ENCODE measurements around the gene HS3ST3A1. TPM values are rescaled to one million over a fixed set of nuclear protein-coding genes. Genes with fewer than 3 reads are reported as not detected.

Gene HS3ST3A1
- total RNA-seq, 1 donor from 2014 or later: 0.93 TPM

GRCh38 chr17:13520899-13521572, 80.7 kb downstream of the HS3ST3A1 start:
- Histone ChIP-seq H3K4me3 (no peak overlapping the region), H3K4me1 (no peaks in the 10 kb centered on the region), H3K27ac (no peak overlapping the region), H3K27me3 (no peaks in the 10 kb centered on the region), H3K9me3 (no peaks in the 10 kb centered on the region), H3K36me3 (no peaks in the 10 kb centered on the region)
- intact Hi-C loops (cut with DNase I): no loop called here
- no peak for DNase-seq
- no peak for TF ChIP-seq CTCF (IDR thresholded peaks at IDR 0.05)
- no peak for ATAC-seq

- Histone ChIP-seq H3K4me1 (no peaks in the 10 kb centered on the region), H3K27me3 (no peaks in the 10 kb centered on the region), H3K36me3 (no peaks in the 10 kb centered on the region), H3K9me3 (no peaks in the 10 kb centered on the region), H3K27ac (no peak overlapping the region), H3K4me3 (no peak overlapping the region)
- DNase-seq: no peak
- no peak for ATAC-seq
- intact Hi-C loops (cut with DNase I): no loop called here
- no peak for TF ChIP-seq CTCF (IDR thresholded peaks at IDR 0.05)
These were observed 83.3 kb downstream of the HS3ST3A1 start for GRCh38 chr17:13518261-13519000.

GRCh38 chr17:13513039-13513405, 88.7 kb downstream of the HS3ST3A1 start:
- Histone ChIP-seq H3K27me3 (no peaks in the 10 kb centered on the region), H3K36me3 (no peaks in the 10 kb centered on the region), H3K4me1 (peaks cover 7% of the 10 kb centered on the region), H3K9me3 (no peaks in the 10 kb centered on the region), H3K27ac (no peak overlapping the region), H3K4me3 (no peak overlapping the region)
- intact Hi-C loops (cut with DNase I): no loop called here
- no peak for DNase-seq
- ATAC-seq: no peak
- no peak for TF ChIP-seq CTCF (IDR thresholded peaks at IDR 0.05)

- intact Hi-C loops (cut with DNase I): no loop called here
- no peak for ATAC-seq
- H3K4me1 ChIP-seq: peaks cover 7% of the 10 kb centered on the region
- no peaks in the 10 kb centered on the region for H3K9me3 ChIP-seq
- DNase-seq: no peak
- no peaks in the 10 kb centered on the region for H3K36me3 ChIP-seq
- H3K4me3 ChIP-seq: no peak overlapping the region
- H3K27me3 ChIP-seq: no peaks in the 10 kb centered on the region
- H3K27ac ChIP-seq: no peak overlapping the region
- TF ChIP-seq CTCF (IDR thresholded peaks at IDR 0.05): no peak
These were observed 91.7 kb downstream of the HS3ST3A1 start for GRCh38 chr17:13510062-13510461.

- Histone ChIP-seq H3K27ac (no peak overlapping the region), H3K27me3 (no peaks in the 10 kb centered on the region), H3K36me3 (no peaks in the 10 kb centered on the region), H3K9me3 (no peaks in the 10 kb centered on the region), H3K4me3 (no peak overlapping the region), H3K4me1 (peaks cover 7% of the 10 kb centered on the region)
- no peak for ATAC-seq
- no peak for DNase-seq
- intact Hi-C loops (cut with DNase I): no loop called here
- no peak for TF ChIP-seq CTCF (IDR thresholded peaks at IDR 0.05)
These were observed 92.2 kb downstream of the HS3ST3A1 start for GRCh38 chr17:13509527-13509926.
